A549 (cell line): Measurements from ENCODE around the gene PAGR1.

Experiments used
- CBX8 ChIP-seq: fragments of 200-600 bp; sonication (generic); IDR thresholded peaks from 2 replicates; pipeline ENCODE4 v1.6.1; 2016
- CHD2 ChIP-seq: fragments of 150-350 bp; IDR thresholded peaks from 2 replicates; pipeline ENCODE4 v1.6.1; 2014; ENCODE audit warnings: low read length; ENCODE audit not compliant: partially characterized antibody
- CTCF ChIP-seq: fragments of >200 bp; sonication (Bioruptor Twin); formaldehyde crosslinking; IDR thresholded peaks from 3 replicates; pipeline ENCODE4 v1.5.1; 2016
- JUN ChIP-seq, 2 experiments: fragments of >200 bp; sonication (Bioruptor Twin); formaldehyde crosslinking; IDR thresholded peaks; 2 replicates in 1 of 2; 3 replicates in 1 of 2; pipeline ENCODE4 v1.6.1; 2016 to 2017
- PHF8 ChIP-seq: fragments of 200-600 bp; sonication (generic); IDR thresholded peaks from 2 replicates; pipeline ENCODE4 v1.6.1; 2016; ENCODE audit warnings: low read depth, mild to moderate bottlenecking, antibody characterized with exemption, moderate library complexity, borderline replicate concordance
- RARB ChIP-seq: fragments of 250-450 bp; sonication (Bioruptor Pico); IDR thresholded peaks from 2 replicates; pipeline ENCODE4 v1.8.0; 2021; ENCODE audit warnings: mild to moderate bottlenecking, moderate library complexity
- REST ChIP-seq: fragments of 200-600 bp; sonication (generic); IDR thresholded peaks from 2 replicates; pipeline ENCODE4 v1.6.1; 2016; ENCODE audit warnings: antibody characterized with exemption, mild to moderate bottlenecking, moderate library complexity
- SMC3 ChIP-seq: fragments of >200 bp; sonication (Bioruptor Twin); formaldehyde crosslinking; IDR thresholded peaks from 3 replicates; pipeline ENCODE4 v1.6.1; 2018; ENCODE audit warnings: inconsistent platforms

GRCh38 chr16:29806641-29807425, 9.1 kb upstream of the PAGR1 start:
- TF ChIP-seq CHD2: no peak
- TF ChIP-seq CTCF: no peak
- no peak for TF ChIP-seq RARB (CRISPR knock-in tag)
- TF ChIP-seq SMC3: no peak
- TF ChIP-seq JUN (IDR thresholded peaks at IDR 0.05): no peak
- no peak for TF ChIP-seq PHF8
- no peak for TF ChIP-seq REST
- no peak for TF ChIP-seq CBX8
